Activated CD8-positive, alpha-beta memory T cell treated with anti-CD3 and anti-CD28 coated beads, Interleukin-2, amount 50 U/mL, for 24 hours (primary cell): ENCODE data around the gene ENSA.
"Not testable (repeated sequence)": the region's sequence is repeated elsewhere in the genome, so short reads cannot be mapped to it uniquely, and the experiment has no call there.

ENCODE experiments used
- DNase-seq: peaks from one replicate; pipeline ENCODE4 v3.0.0-alpha.2; 2020; ENCODE audit errors: extremely low read depth

ENSA gene

GRCh38 chr1:150580966-150581365 lies 48.4 kb downstream of the ENSA start:
- not testable (repeated sequence) for DNase-seq

GRCh38 chr1:150579945-150580642 lies 49.3 kb downstream of the ENSA start:
- no peak for DNase-seq

GRCh38 chr1:150579110-150579944 lies 50.1 kb downstream of the ENSA start, which contains the start of gene MCL1:
Gene MCL1, minus strand, starts transcription at chr1:150579610. Its CDS starts 80 bp downstream, at chr1:150579530.
- DNase-seq, result peak; percentile 80

GRCh38 chr1:150578272-150579109 lies 50.9 kb downstream of the ENSA start:
- no peak for DNase-seq

- DNase-seq, result no peak
Observed at GRCh38 chr1:150577557-150578271, 51.7 kb downstream of the ENSA start.

GRCh38 chr1:150576794-150577556 lies 52.4 kb downstream of the ENSA start:
- no peak for DNase-seq

GRCh38 chr1:150576367-150576711 lies 53.1 kb downstream of the ENSA start:
- no peak for DNase-seq

GRCh38 chr1:150575518-150576366 lies 53.7 kb downstream of the ENSA start:
- no peak for DNase-seq

- DNase-seq, result no peak
Observed at GRCh38 chr1:150575072-150575489, 54.3 kb downstream of the ENSA start.

GRCh38 chr1:150574260-150575071 lies 54.9 kb downstream of the ENSA start:
- DNase-seq, result no peak

- DNase-seq, result not testable (repeated sequence)
Observed at GRCh38 chr1:150573648-150574071, 55.8 kb downstream of the ENSA start.

- no peak for DNase-seq
Observed at GRCh38 chr1:150572918-150573647, 56.3 kb downstream of the ENSA start.
